DLD1 (cell line): ENCODE measurements around the gene SULF2.

ENCODE experiments used
- in situ Hi-C: cut with HindIII; loops from 2 replicates; pipeline ENCODE4 v1.10.0; 2017; ENCODE audit warnings: low sequenced_read_pairs

SULF2 gene

DNA sequence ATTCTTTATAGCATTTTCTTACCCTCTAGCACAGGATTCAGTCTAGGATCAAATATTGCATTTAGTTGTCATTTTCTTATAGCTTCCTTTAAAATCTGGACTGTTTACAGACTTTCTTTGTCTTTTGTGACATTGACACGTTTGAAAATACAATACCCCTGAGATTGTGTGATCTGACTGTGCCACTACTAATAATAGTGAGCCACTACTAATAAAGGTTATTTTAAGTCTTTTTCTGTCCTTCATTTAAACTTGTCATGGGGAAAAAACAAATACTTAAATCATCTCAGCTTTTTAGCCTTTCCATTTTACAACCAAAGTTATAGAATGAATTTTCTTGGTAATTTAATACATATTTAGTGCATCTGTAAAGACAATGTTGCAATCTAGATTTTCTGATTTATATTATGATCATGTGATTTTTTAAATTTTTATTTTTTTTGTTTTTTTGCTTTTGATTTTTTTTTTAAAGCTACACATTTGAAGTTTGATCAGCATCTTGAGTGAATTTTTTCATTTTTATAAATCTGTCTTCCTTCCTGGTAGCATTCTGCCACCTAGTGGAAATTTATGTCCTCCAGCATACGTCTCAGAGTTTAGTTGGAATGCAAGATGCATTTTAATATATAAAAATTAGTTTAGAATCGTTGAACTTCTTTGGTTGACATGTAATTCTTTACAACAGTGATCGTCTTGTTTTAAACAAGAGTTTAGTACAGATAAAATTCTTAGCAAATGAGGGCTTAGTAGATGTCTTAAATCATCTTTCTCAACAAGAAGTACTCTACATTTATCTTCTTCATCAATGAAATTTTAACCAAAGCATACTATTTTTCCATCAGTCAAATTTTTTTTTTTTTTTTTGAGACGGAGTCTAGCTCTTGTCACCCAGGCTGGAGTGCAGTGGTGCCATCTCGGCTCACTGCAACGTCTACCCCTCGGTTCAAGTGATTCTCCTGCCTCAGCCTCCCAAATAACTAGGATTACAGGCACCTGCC, 164.2 kb downstream of the SULF2 start:
- in situ Hi-C loops: no loop called here

GRCh38 chr20:47618479-47618878, 166.8 kb downstream of the SULF2 start:
- in situ Hi-C loops: no loop called here

DNA sequence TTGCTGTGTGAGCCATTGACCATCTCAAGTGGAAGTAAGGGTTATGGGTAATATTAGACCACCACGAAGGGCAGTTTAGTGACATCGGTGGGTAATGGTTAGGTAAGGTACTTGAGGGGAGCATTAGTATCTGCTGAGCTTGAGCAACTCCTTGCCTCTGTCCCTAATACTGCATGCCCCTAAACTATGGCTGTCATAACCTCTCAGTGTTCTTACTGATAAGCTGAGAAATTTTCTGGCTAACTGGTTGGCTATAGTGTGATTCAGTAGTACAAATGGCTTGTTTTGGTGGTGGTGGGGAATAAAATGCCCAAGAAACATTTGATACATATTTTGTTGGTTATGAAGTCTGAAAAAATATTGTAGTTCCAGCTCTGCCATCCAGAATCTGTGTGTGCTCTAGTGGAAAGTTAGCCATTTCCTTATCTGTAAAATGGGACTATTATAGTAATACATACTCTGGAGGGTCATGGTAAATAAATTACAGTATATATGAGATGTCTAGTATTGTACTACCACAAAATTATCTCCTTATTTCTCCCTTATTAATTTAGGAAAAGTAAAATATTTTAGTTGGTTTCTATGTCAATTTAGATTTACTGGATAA, 170.5 kb downstream of the SULF2 start:
- in situ Hi-C loops: no loop called here

GRCh38 chr20:47612670-47613069, 172.6 kb downstream of the SULF2 start:
- in situ Hi-C loops: no loop called here

DNA sequence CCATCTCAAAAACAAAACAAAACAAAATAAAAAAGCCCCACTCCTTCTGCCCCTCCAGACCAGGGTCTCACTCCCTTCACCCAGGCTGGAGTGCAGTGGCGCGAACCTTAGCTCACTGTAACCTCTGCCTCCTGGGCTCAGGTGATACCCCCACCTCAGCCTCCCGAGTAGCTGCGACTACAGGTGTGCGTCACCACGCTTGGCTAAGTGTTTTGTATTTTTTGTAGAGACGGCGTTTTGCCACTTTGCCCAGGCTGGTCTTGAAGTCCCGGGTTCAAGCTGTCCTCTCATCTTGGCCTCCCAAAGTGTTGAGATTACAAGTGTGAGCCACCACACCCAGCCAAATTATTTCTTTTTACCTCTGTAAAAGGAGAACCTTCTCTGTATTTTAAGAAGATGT, 173.5 kb downstream of the SULF2 start:
- in situ Hi-C loops: no loop called here

DNA sequence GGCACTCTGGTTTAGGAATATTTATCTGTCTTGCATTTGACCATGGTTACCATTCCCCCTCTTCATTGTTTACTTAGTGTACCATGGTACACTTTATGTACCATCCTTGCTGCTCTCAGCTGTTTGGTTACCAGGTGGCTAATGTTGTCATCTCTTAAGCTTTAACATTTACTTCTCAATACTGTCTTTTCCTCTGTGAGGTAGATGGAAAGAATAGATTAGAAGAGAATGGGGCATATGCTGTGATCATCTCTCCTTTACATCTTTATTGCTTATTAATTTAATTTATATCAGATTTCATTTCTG, 174.4 kb downstream of the SULF2 start:
- in situ Hi-C loops: no loop called here

- in situ Hi-C loops: no loop called here
These were observed 174.9 kb downstream of the SULF2 start for GRCh38 chr20:47610247-47610944.

GRCh38 chr20:47609001-47609400, 176.3 kb downstream of the SULF2 start:
- in situ Hi-C loops: no loop called here
